ENCODE data around the gene SCAP. TPM values are rescaled to one million over a fixed set of nuclear protein-coding genes. Genes with fewer than 3 reads are reported as not detected.

SCAP gene
- total RNA-seq, 2 experiments from 2014 or later, result 58.3 to 60.3 TPM

GRCh38 chr3:47424434-47425382, 51.0 kb downstream of the SCAP start:
- H3K36me3 Mint-ChIP-seq (ENCODE audit: low read depth), result peaks cover 50% of the 10 kb centered on the region
- peaks cover 12% of the 10 kb centered on the region for H3K4me1 Mint-ChIP-seq (ENCODE audit: low read depth)
- Histone ChIP-seq H3K9me3 (ENCODE audit: control insufficient read depth in 1 of 2, insufficient read depth in 1 of 2, low read length in 2 of 2) (no peaks in the 10 kb centered on the region), H3K4me1 (ENCODE audit: insufficient read depth, low read length) (peaks cover 17% of the 10 kb centered on the region), H3K27ac (ENCODE audit: low read depth in 1 of 2, low read length in 2 of 2) (no peak overlapping the region), H3K36me3 (ENCODE audit: insufficient read depth, low read length) (peaks cover 62% of the 10 kb centered on the region), H3K27me3 (ENCODE audit: control insufficient read depth in 1 of 2, insufficient read depth in 2 of 2, low read length in 2 of 2) (no peaks in the 10 kb centered on the region), H3K4me3 (ENCODE audit: low read length) (no peak overlapping the region)
- ChIA-PET POLR2A (no interaction called here), CTCF (no interaction called here)
- H3K9me3 Mint-ChIP-seq, result no peaks in the 10 kb centered on the region
- ATAC-seq (ENCODE audit: poor library complexity) (no peak), DNase-seq (no peak)
- H3K27ac Mint-ChIP-seq, result no peak overlapping the region
- H3K4me3 Mint-ChIP-seq, result no peak overlapping the region
- intact Hi-C loops (cut with DNase I, micrococcal nuclease), result loop anchor here (5.0 kb wide), 2 partner anchors 378 to 568 kb away; partner anchors contain the start of gene DHX30 (in 1 of the 2)
- TF ChIP-seq CTCF (IDR thresholded peaks at IDR 0.05), result no peak
- no peaks in the 10 kb centered on the region for H3K27me3 Mint-ChIP-seq

- no peak overlapping the region for H3K27ac ChIP-seq (ENCODE audit: low read depth in 1 of 2, low read length in 2 of 2)
- intact Hi-C loops (cut with DNase I, micrococcal nuclease), result loop anchor here (5.0 kb wide), 2 partner anchors 379 to 569 kb away; partner anchors contain the start of gene DHX30 (in 1 of the 2)
- H3K4me1 Mint-ChIP-seq (ENCODE audit: low read depth), result peaks cover 12% of the 10 kb centered on the region
- no peaks in the 10 kb centered on the region for H3K27me3 Mint-ChIP-seq
- ATAC-seq (ENCODE audit: poor library complexity), result no peak
- no peaks in the 10 kb centered on the region for H3K9me3 ChIP-seq (ENCODE audit: control insufficient read depth in 1 of 2, insufficient read depth in 1 of 2, low read length in 2 of 2)
- no peak for TF ChIP-seq CTCF (IDR thresholded peaks at IDR 0.05)
- H3K4me3 Mint-ChIP-seq, result no peak overlapping the region
- H3K4me1 ChIP-seq (ENCODE audit: insufficient read depth, low read length), result peaks cover 17% of the 10 kb centered on the region
- ChIA-PET POLR2A (no interaction called here), CTCF (no interaction called here)
- H3K36me3 ChIP-seq (ENCODE audit: insufficient read depth, low read length), result peaks cover 65% of the 10 kb centered on the region
- DNase-seq, result no peak
- peaks cover 45% of the 10 kb centered on the region for H3K36me3 Mint-ChIP-seq (ENCODE audit: low read depth)
- H3K27ac Mint-ChIP-seq, result peak overlapping the region; percentile 59
- no peak overlapping the region for H3K4me3 ChIP-seq (ENCODE audit: low read length)
- no peaks in the 10 kb centered on the region for H3K9me3 Mint-ChIP-seq
- no peaks in the 10 kb centered on the region for H3K27me3 ChIP-seq (ENCODE audit: control insufficient read depth in 1 of 2, insufficient read depth in 2 of 2, low read length in 2 of 2)
Measured at GRCh38 chr3:47423548-47424145, 52.1 kb downstream of the SCAP start.

GRCh38 chr3:47422743-47423142, 53.0 kb downstream of the SCAP start:
- Mint-ChIP-seq H3K9me3 (no peaks in the 10 kb centered on the region), H3K27me3 (no peaks in the 10 kb centered on the region), H3K36me3 (ENCODE audit: low read depth) (peaks cover 36% of the 10 kb centered on the region), H3K4me1 (ENCODE audit: low read depth) (peaks cover 12% of the 10 kb centered on the region), H3K27ac (peak overlapping the region; percentile 59), H3K4me3 (no peak overlapping the region)
- peak in 1 of 14 experiments; percentile 19 for DNase-seq
- H3K27me3 ChIP-seq (ENCODE audit: control insufficient read depth in 1 of 2, insufficient read depth in 2 of 2, low read length in 2 of 2), result no peaks in the 10 kb centered on the region
- H3K4me1 ChIP-seq (ENCODE audit: insufficient read depth, low read length), result peaks cover 17% of the 10 kb centered on the region
- H3K4me3 ChIP-seq (ENCODE audit: low read length), result no peak overlapping the region
- H3K9me3 ChIP-seq (ENCODE audit: control insufficient read depth in 1 of 2, insufficient read depth in 1 of 2, low read length in 2 of 2), result no peaks in the 10 kb centered on the region
- ChIA-PET POLR2A (interaction anchor here (0.6 kb wide), 1 partner anchor 454 kb away, joined by 3 read pairs; no protein-coding TSS in a partner anchor), CTCF (interaction anchor here (2.8 kb wide), 1 partner anchor 54 kb away, joined by 51 read pairs; the partner anchor contains the start of gene SCAP)
- peaks cover 57% of the 10 kb centered on the region for H3K36me3 ChIP-seq (ENCODE audit: insufficient read depth, low read length)
- intact Hi-C loops (cut with DNase I, micrococcal nuclease), result loop anchor here (5.0 kb wide), 2 partner anchors 380 to 570 kb away; partner anchors contain the start of gene DHX30 (in 1 of the 2)
- ATAC-seq (ENCODE audit: poor library complexity), result no peak
- no peak for TF ChIP-seq CTCF (IDR thresholded peaks at IDR 0.05)
- H3K27ac ChIP-seq (ENCODE audit: low read depth in 1 of 2, low read length in 2 of 2), result no peak overlapping the region

All from CD4-positive, alpha-beta T cell (primary cell).